ENCODE data around the gene PPP1R3C. TPM values are rescaled to one million over a fixed set of nuclear protein-coding genes. Genes with fewer than 3 reads are reported as not detected.
A peak's percentile ranks its signal among the peaks of the same experiment; 100 is the strongest.

The PPP1R3C gene
- total RNA-seq, 1 donor from 2014 or later: 29.5 TPM

- Mint-ChIP-seq H3K4me3 (ENCODE audit: low read depth) (no peak overlapping the region), H3K9me3 (ENCODE audit: low read depth) (peaks cover 12% of the 10 kb centered on the region), H3K27me3 (no peaks in the 10 kb centered on the region), H3K4me1 (ENCODE audit: low read depth) (peaks cover 3% of the 10 kb centered on the region), H3K27ac (no peak overlapping the region), H3K36me3 (ENCODE audit: insufficient read depth) (peaks cover 1% of the 10 kb centered on the region)
- no peak for TF ChIP-seq CTCF (IDR thresholded peaks at IDR 0.05; ENCODE audit: unreplicated experiment)
- no peak for DNase-seq (ENCODE audit: low spot score, unreplicated experiment)
Observed at GRCh38 chr10:91653219-91653870, 20.5 kb upstream of the PPP1R3C start.

- Mint-ChIP-seq H3K4me1 (ENCODE audit: low read depth) (peaks cover 3% of the 10 kb centered on the region), H3K27me3 (no peaks in the 10 kb centered on the region), H3K27ac (no peak overlapping the region), H3K9me3 (ENCODE audit: low read depth) (peaks cover 3% of the 10 kb centered on the region), H3K4me3 (ENCODE audit: low read depth) (no peak overlapping the region), H3K36me3 (ENCODE audit: insufficient read depth) (no peaks in the 10 kb centered on the region)
- no peak for DNase-seq (ENCODE audit: low spot score, unreplicated experiment)
- no peak for TF ChIP-seq CTCF (IDR thresholded peaks at IDR 0.05; ENCODE audit: unreplicated experiment)
Observed at GRCh38 chr10:91652364-91652763, 19.5 kb upstream of the PPP1R3C start.

GRCh38 chr10:91643700-91644099 lies 10.8 kb upstream of the PPP1R3C start:
- Mint-ChIP-seq H3K4me1 (ENCODE audit: low read depth) (no peaks in the 10 kb centered on the region), H3K36me3 (ENCODE audit: insufficient read depth) (no peaks in the 10 kb centered on the region), H3K27ac (no peak overlapping the region), H3K27me3 (peaks cover 32% of the 10 kb centered on the region), H3K4me3 (ENCODE audit: low read depth) (no peak overlapping the region), H3K9me3 (ENCODE audit: low read depth) (no peaks in the 10 kb centered on the region)
- no peak for DNase-seq (ENCODE audit: low spot score, unreplicated experiment)
- peak; percentile 58 for TF ChIP-seq CTCF (IDR thresholded peaks at IDR 0.05; ENCODE audit: unreplicated experiment)

GRCh38 chr10:91642831-91643692 lies 10.2 kb upstream of the PPP1R3C start:
- H3K27ac Mint-ChIP-seq: no peak overlapping the region
- no peak overlapping the region for H3K4me3 Mint-ChIP-seq (ENCODE audit: low read depth)
- H3K4me1 Mint-ChIP-seq (ENCODE audit: low read depth): no peaks in the 10 kb centered on the region
- DNase-seq (ENCODE audit: low spot score, unreplicated experiment): no peak
- H3K27me3 Mint-ChIP-seq: peaks cover 32% of the 10 kb centered on the region
- H3K9me3 Mint-ChIP-seq (ENCODE audit: low read depth): no peaks in the 10 kb centered on the region
- no peaks in the 10 kb centered on the region for H3K36me3 Mint-ChIP-seq (ENCODE audit: insufficient read depth)
- no peak for TF ChIP-seq CTCF (IDR thresholded peaks at IDR 0.05; ENCODE audit: unreplicated experiment)

GRCh38 chr10:91636892-91637291 lies 4.0 kb upstream of the PPP1R3C start:
- H3K27me3 Mint-ChIP-seq: peaks cover 18% of the 10 kb centered on the region
- H3K9me3 Mint-ChIP-seq (ENCODE audit: low read depth): no peaks in the 10 kb centered on the region
- H3K4me3 Mint-ChIP-seq (ENCODE audit: low read depth): no peak overlapping the region
- no peak for TF ChIP-seq CTCF (IDR thresholded peaks at IDR 0.05; ENCODE audit: unreplicated experiment)
- peaks cover 9% of the 10 kb centered on the region for H3K4me1 Mint-ChIP-seq (ENCODE audit: low read depth)
- H3K27ac Mint-ChIP-seq: no peak overlapping the region
- DNase-seq (ENCODE audit: low spot score, unreplicated experiment): no peak
- H3K36me3 Mint-ChIP-seq (ENCODE audit: insufficient read depth): no peaks in the 10 kb centered on the region

Measured in progenitor cell of endocrine pancreas (in vitro differentiated cells).